Eye (tissue), 1 donor: ENCODE results near the gene APRT.

Source experiments
- DNase-seq: peaks from one replicate; pipeline ENCODE4 v3.0.0-alpha.2; 2015

Gene APRT

GRCh38 chr16:88811769-88812512 lies at the start of gene APRT:
Gene APRT (minus strand): TSS chr16:88811928. CDS start chr16:88811899, 29 bp downstream.
- peak; percentile 97 for DNase-seq

GRCh38 chr16:88861359-88861758 lies 49.6 kb upstream of the APRT start:
- DNase-seq: no peak

GRCh38 chr16:88859381-88860091 lies 47.8 kb upstream of the APRT start:
- no peak for DNase-seq

GRCh38 chr16:88857728-88858339 lies 46.1 kb upstream of the APRT start:
- DNase-seq: peak; percentile 84

GRCh38 chr16:88856828-88857727 lies 45.4 kb upstream of the APRT start, which contains the start of the genes GALNS and TRAPPC2L:
Gene GALNS (minus strand): TSS chr16:88856947. CDS start chr16:88856877, 70 bp downstream.
Gene TRAPPC2L (plus strand): TSS chr16:88857127. CDS start chr16:88857151, 24 bp downstream.
- peak; percentile 99 for DNase-seq

GRCh38 chr16:88856122-88856827 lies 44.5 kb upstream of the APRT start:
- peak; percentile 37 for DNase-seq

- DNase-seq: no peak
Measured at GRCh38 chr16:88855736-88856121, 44.0 kb upstream of the APRT start.

- no peak for DNase-seq
Measured at GRCh38 chr16:88855176-88855575, 43.4 kb upstream of the APRT start.

- no peak for DNase-seq
Measured at GRCh38 chr16:88854306-88855111, 42.8 kb upstream of the APRT start.

- no peak for DNase-seq
Measured at GRCh38 chr16:88853325-88853941, 41.7 kb upstream of the APRT start.

- DNase-seq: no peak
Measured at GRCh38 chr16:88851616-88852015, 39.9 kb upstream of the APRT start.

GRCh38 chr16:88850531-88851199 lies 38.9 kb upstream of the APRT start:
- no peak for DNase-seq

- no peak for DNase-seq
Measured at GRCh38 chr16:88848557-88848956, 36.8 kb upstream of the APRT start.

- DNase-seq: no peak
Measured at GRCh38 chr16:88847654-88848053, 35.9 kb upstream of the APRT start.

GRCh38 chr16:88846088-88846487 lies 34.4 kb upstream of the APRT start:
- DNase-seq: no peak

GRCh38 chr16:88844419-88845036 lies 32.8 kb upstream of the APRT start:
- DNase-seq: no peak

GRCh38 chr16:88843256-88843655 lies 31.5 kb upstream of the APRT start:
- no peak for DNase-seq

GRCh38 chr16:88842806-88843205 lies 31.1 kb upstream of the APRT start:
- DNase-seq: no peak

GRCh38 chr16:88842308-88842756 lies 30.6 kb upstream of the APRT start:
- DNase-seq: no peak
